Epithelial cell of esophagus (primary cell): Measurements from ENCODE around the gene MAPT.

Source experiments
- DNase-seq: peaks from one replicate; pipeline ENCODE4 v3.0.0; 2010; ENCODE audit warnings: low read depth
- H3K4me3 ChIP-seq: 2 replicates; pipeline ENCODE4 v1.5.1; 2011; ENCODE audit warnings: mild to moderate bottlenecking, low read length, control low read depth
- CTCF ChIP-seq: IDR thresholded peaks from 2 replicates; pipeline ENCODE4 v1.5.1; 2011; ENCODE audit warnings: low read depth, mild to moderate bottlenecking, low read length, control low read depth, inconsistent platforms; ENCODE audit not compliant: insufficient read depth; ENCODE audit errors: missing control alignments

MAPT gene

GRCh38 chr17:46064460-46064859, 170.1 kb downstream of the MAPT start:
- no peak overlapping the region for H3K4me3 ChIP-seq
- DNase-seq: no peak
- no peak for TF ChIP-seq CTCF

- no peak for TF ChIP-seq CTCF
- DNase-seq: no peak
Measured at GRCh38 chr17:46071796-46072195, 177.4 kb downstream of the MAPT start.

GRCh38 chr17:46072998-46073397, 178.6 kb downstream of the MAPT start:
- no peak for TF ChIP-seq CTCF
- no peak for DNase-seq
- H3K4me3 ChIP-seq: no peak overlapping the region

More at GRCh38 chr17:46071796-46072195, 177.4 kb downstream of the MAPT start:
- H3K4me3 ChIP-seq: no peak overlapping the region

GRCh38 chr17:46074540-46074939, 180.2 kb downstream of the MAPT start:
- no peak for DNase-seq
- no peak overlapping the region for H3K4me3 ChIP-seq
- no peak for TF ChIP-seq CTCF
